GM12878 (cell line): ENCODE measurements around the gene ZNF146. TPM values are rescaled to one million over a fixed set of nuclear protein-coding genes. Genes with fewer than 3 reads are reported as not detected.

Source experiments
- ATAC-seq: fragments of 200-7000 bp; cut with Tn5 transposase; 3 replicates; pipeline ENCODE4 v1.9.1; 2020; ENCODE audit warnings: mild to moderate bottlenecking, moderate library complexity
- BruUV-seq: library from RNA; stranded (reverse); fragments of 400-500 nt; replicated peaks from 2 replicates; lab custom pipeline; 2021; lab: Mats Ljungman, UMichigan
- CTCF ChIA-PET: fragments of 300-600 bp; sonication (Branson Sonifier 250); formaldehyde crosslinking; extraction: SDS; loops from one replicate; lab custom pipeline; 2021; ENCODE audit warnings: inconsistent platforms; lab: Yijun Ruan, JAX
- POLR2A ChIA-PET: fragments of 350-600 bp; formaldehyde crosslinking; extraction: SDS; loops from one replicate; lab custom pipeline; 2021; ENCODE audit warnings: inconsistent platforms; lab: Charles Lee
- RAD21 ChIA-PET: fragments of 300-600 bp; sonication (Branson Sonifier 250); formaldehyde crosslinking; loops from one replicate; lab custom pipeline; 2023; ENCODE audit warnings: antibody characterized with exemption; ENCODE audit not compliant: unreplicated experiment; lab: Charles Lee
- SMC1A ChIA-PET: fragments of 300-600 bp; sonication (Branson Sonifier 250); formaldehyde crosslinking; loops from one replicate; lab custom pipeline; 2023; ENCODE audit not compliant: unreplicated experiment, uncharacterized antibody; lab: Charles Lee
- DNase-seq: peaks from one replicate; pipeline ENCODE4 v3.0.0-alpha.2; 2011; ENCODE audit warnings: low read depth, low spot score
- FAIRE-seq: peaks from 3 replicates; lab custom pipeline; 2011; peaks lifted over from hg19 to GRCh38; lab: Jason Lieb, UNC
- H2AFZ ChIP-seq: 2 replicates; pipeline ENCODE4 v1.6.0; 2011; ENCODE audit warnings: low read depth, low read length, control low read depth; ENCODE audit not compliant: control insufficient read depth
- H3K27ac ChIP-seq: 2 replicates; pipeline ENCODE4 v1.5.1; 2011; ENCODE audit warnings: control low read depth; ENCODE audit not compliant: control insufficient read depth, insufficient read depth
- H3K27me3 ChIP-seq, 2 experiments: replicated peaks in 1 of 2; 2 replicates each; pipeline versions ENCODE4 v1.6.0 to v1.6.1; 2011; ENCODE audit warnings: low read length in 1 of 2; ENCODE audit not compliant: control insufficient read depth in 2 of 2, insufficient read depth in 2 of 2
- H3K36me3 ChIP-seq, 2 experiments: 2 replicates each; pipeline ENCODE4 v1.5.1; 2011; ENCODE audit warnings: low read length in 1 of 2; ENCODE audit not compliant: control insufficient read depth in 2 of 2, insufficient read depth in 2 of 2
- H3K4me1 ChIP-seq: 2 replicates; pipeline ENCODE4 v1.6.1; 2011; ENCODE audit warnings: mild to moderate bottlenecking, low read length, moderate library complexity, mixed read lengths; ENCODE audit not compliant: control insufficient read depth, insufficient read depth
- H3K4me2 ChIP-seq: 2 replicates; pipeline ENCODE4 v1.6.0; 2011; ENCODE audit warnings: control low read depth; ENCODE audit not compliant: control insufficient read depth, insufficient read depth
- H3K4me3 ChIP-seq: fragments of 200-600 bp; sonication (generic); 2 replicates; pipeline ENCODE4 v1.5.1; 2016
- H3K79me2 ChIP-seq: 2 replicates; pipeline ENCODE4 v1.6.0; 2011; ENCODE audit warnings: low read length; ENCODE audit not compliant: control insufficient read depth, insufficient read depth
- H3K9ac ChIP-seq: 2 replicates; pipeline ENCODE4 v1.8.0; 2011; ENCODE audit warnings: low read length, control low read depth, mixed read lengths; ENCODE audit not compliant: control insufficient read depth, insufficient read depth
- H3K9me3 ChIP-seq: replicated peaks from 3 replicates; pipeline ENCODE4 v1.5.1; 2011; ENCODE audit warnings: mild to moderate bottlenecking, low read length; ENCODE audit not compliant: control insufficient read depth, insufficient read depth
- H4K20me1 ChIP-seq: 2 replicates; pipeline ENCODE4 v1.6.0; 2011; ENCODE audit not compliant: control insufficient read depth, insufficient read depth
- CEBPZ ChIP-seq: fragments of 150-350 bp; IDR thresholded peaks from 2 replicates; pipeline ENCODE4 v1.6.1; 2016; ENCODE audit warnings: low read depth, low read length
- CHD4 ChIP-seq: fragments of 200-600 bp; sonication (generic); IDR thresholded peaks from 2 replicates; pipeline ENCODE4 v1.6.1; 2016; ENCODE audit warnings: mild to moderate bottlenecking
- EP300 ChIP-seq, 2 experiments: fragments of 150-350 bp in 1 of 2; IDR thresholded peaks; 2 replicates each; pipeline ENCODE4 v1.6.1; 2011 to 2012; ENCODE audit warnings: low read depth in 2 of 2, low read length in 2 of 2, borderline replicate concordance in 1 of 2, improper control_type of control experiment in 1 of 2, inconsistent platforms in 1 of 2; ENCODE audit not compliant: control insufficient read depth in 1 of 2
- HCFC1 ChIP-seq: fragments of 150-350 bp; IDR thresholded peaks from 2 replicates; pipeline ENCODE4 v1.6.1; 2014; ENCODE audit warnings: low read length
- HDAC2 ChIP-seq: fragments of 200-600 bp; sonication (generic); IDR thresholded peaks from 2 replicates; pipeline ENCODE4 v1.6.1; 2017
- MAX ChIP-seq: IDR thresholded peaks from 2 replicates; pipeline ENCODE4 v1.6.1; 2012; ENCODE audit warnings: low read depth, low read length, improper control_type of control experiment
- MLLT1 ChIP-seq: fragments of 450-650 bp; IDR thresholded peaks from 2 replicates; pipeline ENCODE4 v1.6.1; 2016; ENCODE audit warnings: mild to moderate bottlenecking
- MTA3 ChIP-seq: IDR thresholded peaks from 2 replicates; pipeline ENCODE4 v1.6.1; 2012; ENCODE audit warnings: low read length, inconsistent platforms, borderline replicate concordance
- SMARCA5 ChIP-seq: fragments of 450-650 bp; IDR thresholded peaks from 2 replicates; pipeline ENCODE4 v1.6.1; 2017; ENCODE audit warnings: mild to moderate bottlenecking
- SUPT20H ChIP-seq: IDR thresholded peaks from 2 replicates; pipeline ENCODE4 v1.6.1; 2011; ENCODE audit warnings: low read depth, mild to moderate bottlenecking, low read length, moderate library complexity, borderline replicate concordance; ENCODE audit not compliant: control insufficient read depth
- ZBTB40 ChIP-seq: fragments of 450-650 bp; IDR thresholded peaks from 2 replicates; pipeline ENCODE4 v1.6.1; 2016; ENCODE audit warnings: mild to moderate bottlenecking, moderate library complexity, borderline replicate concordance
- WGBS: methylation state at CpG from one replicate; pipeline ENCODE4 v1.1.6; 2016; ENCODE audit warnings: low lambda C conversion rate; ENCODE audit not compliant: insufficient replicate concordance, insufficient coverage; ENCODE audit errors: missing lambda C conversion rate; 5-methylcytosine and 5-hydroxymethylcytosine counted together
- in situ Hi-C: fragments of 300-500 bp; cut with MboI; formaldehyde crosslinking; loops from 9 replicates; pipeline ENCODE4 v1.14.3; 2018; ENCODE audit warnings: mixed read lengths
- intact Hi-C: fragments of 100-400 bp; cut with micrococcal nuclease; formaldehyde crosslinking; loops from one replicate; pipeline ENCODE4 v1.14.2; 2022; ENCODE audit not compliant: unreplicated experiment
- polyA plus RNA-seq, 11 experiments: library from polyadenylated mRNA; depleted of rRNA in 4 of 11; unstranded in 6 of 11; stranded (reverse) in 5 of 11; fragments of >200 nt; fragmentation: Nextera tagmentation in 4 of 11; fragmentation: Illumina TruSeq in 1 of 11; extraction: Ambion mirVana in 4 of 11; extraction: Trizol in 1 of 11; gene quantifications; 1 replicate in 1 of 11; 2 replicates in 10 of 11; pipeline versions ENCODE4 v1.2.1 to v1.2.3, GENCODE V29; 2011 to 2016; ENCODE audit warnings: inconsistent platforms in 2 of 11, missing spikeins in 2 of 11, low read depth in 1 of 11
- total RNA-seq, 4 experiments: library from RNA; depleted of rRNA in 3 of 4; stranded (reverse); fragments of >200 nt in 3 of 4; fragmentation: Illumina TruSeq in 1 of 4; extraction: Trizol in 1 of 4; gene quantifications; 2 replicates each; pipeline versions ENCODE4 v1.2.1 to v1.2.3, GENCODE V29; 2013 to 2021

Gene ZNF146
- total and polyA plus RNA-seq, 10 of the 15 experiments (the other 5 are each of a cell fraction or from before 2014, with no cell fraction given), result 20.0 to 115 (median 71.2) TPM

- no peak for TF ChIP-seq ZBTB40
- no peak for TF ChIP-seq MAX
- TF ChIP-seq MLLT1, result no peak
- no peak for TF ChIP-seq SUPT20H
- TF ChIP-seq, all 136 proteins: peak for 0
These were observed 51.0 kb downstream of the ZNF146 start (continued) for GRCh38 chr19:36265856-36266374.

- no peaks in the 10 kb centered on the region; the same call in 2 of the 3 replicates for H3K9me3 ChIP-seq
- no peaks in the 10 kb centered on the region for H3K79me2 ChIP-seq
- no peak overlapping the region for H3K9ac ChIP-seq
- WGBS, result 85% methylated on average over 46 of the region's 50 CpGs
- DNase-seq (no peak), FAIRE-seq (no peak), ATAC-seq (no peak)
- H3K27me3 ChIP-seq, result no peaks in the 10 kb centered on the region
- H3K36me3 ChIP-seq, result no peaks in the 10 kb centered on the region
- H4K20me1 ChIP-seq, result no peaks in the 10 kb centered on the region
- H3K4me2 ChIP-seq, result no peak overlapping the region
- in situ Hi-C loops (no loop called here), intact Hi-C loops (no loop called here)
- H3K4me1 ChIP-seq, result no peaks in the 10 kb centered on the region
- BruUV-seq, result no TSS peak
- H3K27ac ChIP-seq, result no peak overlapping the region
- ChIA-PET SMC1A (no interaction called here), POLR2A (no interaction called here), RAD21 (no interaction called here), CTCF (no interaction called here)
- H3K4me3 ChIP-seq, result no peak overlapping the region
- no peak overlapping the region for H2AFZ ChIP-seq
- TF ChIP-seq SMARCA5, result no peak
- TF ChIP-seq EP300 (IDR thresholded peaks at IDR 0.05; ENCODE audit: borderline replicate concordance in 1 of 2, control insufficient read depth in 1 of 2, low read depth in 2 of 2, low read length in 2 of 2), result no peak
- no peak for TF ChIP-seq HCFC1
- no peak for TF ChIP-seq CHD4
- no peak for TF ChIP-seq MTA3
- no peak for TF ChIP-seq CEBPZ
- TF ChIP-seq HDAC2, result no peak
These were observed 51.6 kb downstream of the ZNF146 start for GRCh38 chr19:36266375-36266961.
